ENCODE data around the gene PLBD2.

Gene PLBD2, protein sequence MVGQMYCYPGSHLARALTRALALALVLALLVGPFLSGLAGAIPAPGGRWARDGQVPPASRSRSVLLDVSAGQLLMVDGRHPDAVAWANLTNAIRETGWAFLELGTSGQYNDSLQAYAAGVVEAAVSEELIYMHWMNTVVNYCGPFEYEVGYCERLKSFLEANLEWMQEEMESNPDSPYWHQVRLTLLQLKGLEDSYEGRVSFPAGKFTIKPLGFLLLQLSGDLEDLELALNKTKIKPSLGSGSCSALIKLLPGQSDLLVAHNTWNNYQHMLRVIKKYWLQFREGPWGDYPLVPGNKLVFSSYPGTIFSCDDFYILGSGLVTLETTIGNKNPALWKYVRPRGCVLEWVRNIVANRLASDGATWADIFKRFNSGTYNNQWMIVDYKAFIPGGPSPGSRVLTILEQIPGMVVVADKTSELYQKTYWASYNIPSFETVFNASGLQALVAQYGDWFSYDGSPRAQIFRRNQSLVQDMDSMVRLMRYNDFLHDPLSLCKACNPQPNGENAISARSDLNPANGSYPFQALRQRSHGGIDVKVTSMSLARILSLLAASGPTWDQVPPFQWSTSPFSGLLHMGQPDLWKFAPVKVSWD

DNA sequence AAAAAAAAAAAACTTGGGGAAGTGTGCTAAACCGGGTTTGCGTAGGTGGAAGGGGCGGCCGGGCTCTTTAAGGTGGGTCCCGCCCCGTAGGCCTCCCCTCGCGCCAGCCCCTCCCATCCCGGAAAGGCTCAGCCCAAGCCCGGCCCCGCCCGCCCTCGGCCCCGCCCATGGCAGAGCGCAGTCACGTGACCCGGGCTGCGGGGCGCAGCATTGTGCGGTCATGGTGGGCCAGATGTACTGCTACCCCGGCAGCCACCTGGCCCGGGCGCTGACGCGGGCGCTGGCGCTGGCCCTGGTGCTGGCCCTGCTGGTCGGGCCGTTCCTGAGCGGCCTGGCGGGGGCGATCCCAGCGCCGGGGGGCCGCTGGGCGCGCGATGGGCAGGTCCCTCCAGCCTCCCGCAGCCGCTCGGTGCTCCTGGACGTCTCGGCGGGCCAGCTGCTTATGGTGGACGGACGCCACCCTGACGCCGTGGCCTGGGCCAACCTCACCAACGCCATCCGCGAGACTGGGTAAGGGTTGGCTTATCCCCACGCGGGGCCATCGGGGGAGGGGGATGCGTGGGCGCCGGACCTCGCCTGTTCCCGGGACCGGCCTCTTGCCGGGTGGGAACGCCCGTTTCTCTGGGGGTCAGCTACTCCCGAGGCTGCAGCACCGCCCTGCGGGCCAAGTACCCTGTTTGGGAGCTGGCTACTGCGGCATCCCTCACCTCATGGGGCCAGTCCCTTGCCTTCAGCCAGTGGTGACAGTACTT lies at the start of gene PLBD2:
TSS of gene PLBD2 (plus strand) at position 207 of the 752 bp plus-strand sequence. CDS start at position 221, 14 bp downstream.
- H3K27ac Mint-ChIP-seq, result peak within 1 kb of the TSS; percentile 64
- H3K27me3 Mint-ChIP-seq (ENCODE audit: low read depth), result no peaks in the 10 kb centered on the region
- H3K4me3 Mint-ChIP-seq, result peak within 1 kb of the TSS; percentile 87
- H3K4me1 Mint-ChIP-seq (ENCODE audit: low read depth), result peaks cover 14% of the 10 kb centered on the region
- H3K36me3 Mint-ChIP-seq (ENCODE audit: low read depth), result no peaks in the 10 kb centered on the region
- no peaks in the 10 kb centered on the region for H3K9me3 Mint-ChIP-seq

DNA sequence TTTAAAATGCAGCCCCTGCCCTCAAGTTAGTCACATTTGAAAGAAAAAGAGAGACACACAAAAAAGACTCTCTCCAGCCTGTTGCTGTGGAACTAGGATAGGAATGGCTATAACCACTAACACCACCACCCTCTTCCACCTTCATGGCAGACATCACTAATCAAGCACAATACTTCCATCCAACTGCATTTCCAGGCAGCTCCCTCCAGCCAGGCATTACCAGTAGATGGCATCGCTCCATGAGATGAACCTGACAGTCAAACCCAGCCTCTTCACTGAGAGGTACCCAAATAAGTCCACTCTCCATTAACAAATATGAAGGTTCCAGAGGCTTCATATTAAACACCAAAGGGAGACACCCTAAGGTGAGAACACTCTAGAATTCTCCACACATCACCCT lies 47.9 kb upstream of the PLBD2 start:
- peaks cover 8% of the 10 kb centered on the region for H3K4me1 Mint-ChIP-seq (ENCODE audit: low read depth)
- no peaks in the 10 kb centered on the region for H3K9me3 Mint-ChIP-seq
- H3K36me3 Mint-ChIP-seq (ENCODE audit: low read depth), result peaks cover 24% of the 10 kb centered on the region
- H3K27me3 Mint-ChIP-seq (ENCODE audit: low read depth), result no peaks in the 10 kb centered on the region
- H3K27ac Mint-ChIP-seq, result no peak overlapping the region
- no peak overlapping the region for H3K4me3 Mint-ChIP-seq

DNA sequence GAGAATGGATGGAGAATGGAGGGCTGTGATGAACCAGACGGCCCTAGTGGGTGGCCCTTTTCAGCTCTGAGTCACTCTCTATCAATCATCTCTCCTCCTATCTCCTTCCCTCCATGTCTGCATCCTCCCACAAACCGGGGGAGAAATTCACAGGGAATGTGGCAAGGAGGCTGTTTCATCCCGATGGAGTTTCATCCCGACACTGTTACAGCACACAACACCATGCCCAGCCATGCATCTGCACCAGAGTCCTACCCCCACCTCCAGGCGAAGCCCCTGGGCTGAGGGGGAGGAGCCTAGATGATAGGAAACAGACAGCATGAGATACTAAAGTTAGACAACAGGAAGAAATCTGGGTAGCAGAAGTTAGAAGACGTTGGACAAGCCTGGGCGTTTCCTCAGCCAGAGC lies 44.3 kb upstream of the PLBD2 start:
- no peaks in the 10 kb centered on the region for H3K9me3 Mint-ChIP-seq
- no peaks in the 10 kb centered on the region for H3K27me3 Mint-ChIP-seq (ENCODE audit: low read depth)
- H3K27ac Mint-ChIP-seq, result no peak overlapping the region
- peaks cover 8% of the 10 kb centered on the region for H3K4me1 Mint-ChIP-seq (ENCODE audit: low read depth)
- H3K4me3 Mint-ChIP-seq, result no peak overlapping the region
- H3K36me3 Mint-ChIP-seq (ENCODE audit: low read depth), result peaks cover 34% of the 10 kb centered on the region

DNA sequence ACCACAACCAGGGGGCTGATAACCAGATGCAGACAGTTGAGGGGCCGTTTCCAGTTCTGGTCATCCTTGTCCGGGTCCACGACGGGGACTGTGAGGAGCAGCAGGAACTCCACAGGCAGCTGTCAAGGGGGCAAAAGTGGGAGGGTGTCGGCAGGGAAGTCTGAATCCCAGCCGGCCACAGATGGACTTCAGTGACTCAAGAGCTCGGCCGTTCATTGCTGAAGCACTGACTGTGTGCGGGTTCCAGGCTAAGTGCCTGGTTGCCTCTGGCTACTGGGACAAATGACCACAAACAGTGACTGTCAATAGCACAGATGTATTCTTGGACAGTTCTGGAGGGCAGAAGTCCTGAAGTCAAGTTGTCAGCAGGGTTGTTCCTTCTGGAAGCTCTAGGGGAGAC lies 43.0 kb upstream of the PLBD2 start:
- H3K36me3 Mint-ChIP-seq (ENCODE audit: low read depth), result peaks cover 38% of the 10 kb centered on the region
- no peaks in the 10 kb centered on the region for H3K9me3 Mint-ChIP-seq
- H3K27ac Mint-ChIP-seq, result no peak overlapping the region
- no peak overlapping the region for H3K4me3 Mint-ChIP-seq
- H3K27me3 Mint-ChIP-seq (ENCODE audit: low read depth), result no peaks in the 10 kb centered on the region
- H3K4me1 Mint-ChIP-seq (ENCODE audit: low read depth), result peaks cover 7% of the 10 kb centered on the region

DNA sequence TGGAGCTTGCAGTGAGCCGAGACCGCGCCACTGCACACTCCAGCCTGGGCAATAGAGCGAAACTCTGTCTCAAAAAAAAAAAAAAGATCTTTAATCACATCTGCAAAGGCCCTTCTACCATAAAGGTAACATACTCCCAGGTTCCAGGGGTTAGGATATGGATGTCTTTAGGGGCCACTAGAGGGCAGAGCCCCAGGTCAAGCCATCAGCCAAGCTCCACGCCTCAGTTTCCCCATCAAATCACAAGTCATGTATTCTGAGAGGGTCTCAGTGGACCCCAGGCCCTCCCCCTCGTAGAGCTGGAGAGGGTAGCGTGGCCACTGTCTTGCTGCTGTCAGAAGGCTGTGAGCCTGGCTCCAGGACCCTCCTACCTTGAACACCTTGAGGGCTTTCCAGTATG lies 42.2 kb upstream of the PLBD2 start:
- no peak overlapping the region for H3K4me3 Mint-ChIP-seq
- peaks cover 3% of the 10 kb centered on the region for H3K4me1 Mint-ChIP-seq (ENCODE audit: low read depth)
- H3K36me3 Mint-ChIP-seq (ENCODE audit: low read depth), result peaks cover 36% of the 10 kb centered on the region
- H3K27ac Mint-ChIP-seq, result no peak overlapping the region
- H3K27me3 Mint-ChIP-seq (ENCODE audit: low read depth), result no peaks in the 10 kb centered on the region
- H3K9me3 Mint-ChIP-seq, result no peaks in the 10 kb centered on the region

DNA sequence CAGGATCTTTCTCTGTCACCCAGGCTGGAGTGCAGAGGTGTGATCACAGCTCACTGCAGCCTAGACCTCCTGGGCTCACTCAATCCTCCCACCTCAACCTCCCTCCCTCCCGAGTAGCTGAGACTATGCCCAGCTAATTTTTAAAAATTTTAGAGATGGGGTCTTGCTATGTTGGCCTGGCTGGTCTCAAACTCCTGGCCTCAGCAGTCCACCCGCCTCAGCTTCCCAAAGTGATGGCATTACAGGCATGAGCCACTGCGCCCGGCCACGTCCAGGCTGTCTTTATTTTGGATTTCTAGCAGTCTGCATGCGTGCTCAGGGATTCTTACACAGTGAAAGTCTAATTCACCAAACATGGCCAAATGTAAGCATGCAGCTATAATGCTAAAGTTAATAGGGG lies 41.3 kb upstream of the PLBD2 start:
- no peaks in the 10 kb centered on the region for H3K9me3 Mint-ChIP-seq
- no peak overlapping the region for H3K27ac Mint-ChIP-seq
- peaks cover 37% of the 10 kb centered on the region for H3K36me3 Mint-ChIP-seq (ENCODE audit: low read depth)
- H3K27me3 Mint-ChIP-seq (ENCODE audit: low read depth), result no peaks in the 10 kb centered on the region
- no peak overlapping the region for H3K4me3 Mint-ChIP-seq
- peaks cover 3% of the 10 kb centered on the region for H3K4me1 Mint-ChIP-seq (ENCODE audit: low read depth)

DNA sequence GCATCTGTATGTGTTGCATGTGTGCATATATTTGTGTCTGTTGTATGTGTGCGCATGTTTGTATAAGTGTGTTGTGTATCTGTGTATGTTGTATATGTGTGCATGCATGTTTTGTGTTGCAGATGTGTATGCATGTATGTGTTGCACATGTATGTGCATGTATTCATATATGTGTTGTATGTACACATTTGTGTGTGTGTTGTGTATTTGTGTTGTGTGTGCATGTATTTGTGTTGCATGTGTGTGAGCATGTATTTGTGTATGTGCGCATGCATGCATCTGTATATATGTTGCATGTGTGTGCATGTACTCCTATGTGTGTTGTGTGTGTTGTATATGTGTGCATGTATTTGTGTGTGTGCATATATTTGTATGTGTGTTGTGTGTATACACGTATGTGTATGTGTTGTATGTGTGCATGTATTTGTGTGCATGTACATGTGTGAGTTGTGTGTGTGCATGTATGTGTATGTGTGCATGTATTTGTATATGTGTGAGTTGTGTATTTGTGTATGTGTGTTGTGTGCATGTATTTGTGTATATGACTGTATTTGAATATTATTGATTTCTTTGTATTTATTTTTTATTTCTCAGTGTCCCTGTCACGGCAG lies 40.2 kb upstream of the PLBD2 start:
- no peaks in the 10 kb centered on the region for H3K27me3 Mint-ChIP-seq (ENCODE audit: low read depth)
- peaks cover 46% of the 10 kb centered on the region for H3K36me3 Mint-ChIP-seq (ENCODE audit: low read depth)
- no peak overlapping the region for H3K27ac Mint-ChIP-seq
- no peak overlapping the region for H3K4me3 Mint-ChIP-seq
- peaks cover 5% of the 10 kb centered on the region for H3K4me1 Mint-ChIP-seq (ENCODE audit: low read depth)
- H3K9me3 Mint-ChIP-seq, result no peaks in the 10 kb centered on the region

DNA sequence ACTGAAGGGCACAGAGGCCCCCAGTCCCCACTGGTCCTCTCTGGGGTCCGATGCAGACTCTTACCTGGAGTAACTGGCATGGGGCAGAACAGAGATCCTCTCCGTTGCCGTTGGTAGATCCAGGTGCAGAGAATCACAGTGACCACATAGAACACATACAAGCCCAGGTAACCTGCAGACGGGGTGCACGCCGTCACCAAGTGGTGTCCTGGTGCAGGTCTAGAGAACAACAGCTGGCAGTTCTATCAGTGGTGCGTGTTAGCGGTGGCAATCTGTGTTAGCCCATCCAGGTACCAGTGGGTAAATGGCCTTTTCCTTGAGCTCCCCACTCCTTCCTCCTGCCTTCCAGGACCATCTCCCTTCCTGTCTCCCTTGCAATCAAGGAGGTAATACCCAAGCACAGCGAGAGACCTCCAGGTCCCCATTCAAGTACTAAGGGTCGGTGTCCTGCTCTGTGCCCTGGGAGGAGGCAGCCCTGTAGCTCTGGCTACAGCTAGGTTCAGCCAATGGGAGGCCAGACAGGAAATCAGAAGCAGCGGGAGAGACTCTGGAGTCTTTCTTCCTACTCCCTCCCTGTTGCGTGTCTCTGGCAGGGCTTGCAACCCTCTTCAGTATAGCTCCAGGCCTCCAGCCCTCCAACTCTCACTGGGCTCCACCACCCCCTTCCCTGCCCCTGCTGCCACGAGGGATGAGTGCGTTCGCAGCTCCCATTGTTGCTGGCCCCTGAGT lies 39.3 kb upstream of the PLBD2 start:
- no peak overlapping the region for H3K27ac Mint-ChIP-seq
- H3K9me3 Mint-ChIP-seq, result no peaks in the 10 kb centered on the region
- no peaks in the 10 kb centered on the region for H3K27me3 Mint-ChIP-seq (ENCODE audit: low read depth)
- H3K36me3 Mint-ChIP-seq (ENCODE audit: low read depth), result peaks cover 44% of the 10 kb centered on the region
- H3K4me1 Mint-ChIP-seq (ENCODE audit: low read depth), result peaks cover 9% of the 10 kb centered on the region
- H3K4me3 Mint-ChIP-seq, result no peak overlapping the region

DNA sequence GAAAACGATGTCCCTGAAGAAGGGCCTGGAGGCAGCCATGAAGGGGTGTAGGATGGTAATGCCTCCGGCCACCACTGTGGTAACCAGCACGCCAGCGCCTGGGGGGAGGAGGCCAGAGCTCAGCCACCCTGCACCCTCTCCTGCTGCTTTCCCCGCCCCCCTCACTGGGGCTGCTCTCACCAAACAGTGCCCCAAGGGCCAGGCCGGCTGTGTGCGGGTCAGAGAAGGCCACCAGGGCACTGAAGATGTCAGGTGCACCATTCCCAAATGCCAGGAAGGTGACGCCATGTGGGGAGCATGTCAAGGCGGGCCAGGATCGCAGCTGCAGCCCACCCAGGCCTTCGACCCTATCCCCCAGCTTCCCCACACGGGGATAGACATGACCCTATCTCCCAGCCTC lies 38.0 kb upstream of the PLBD2 start:
- H3K4me1 Mint-ChIP-seq (ENCODE audit: low read depth), result peaks cover 6% of the 10 kb centered on the region
- no peak overlapping the region for H3K27ac Mint-ChIP-seq
- H3K9me3 Mint-ChIP-seq, result no peaks in the 10 kb centered on the region
- peaks cover 41% of the 10 kb centered on the region for H3K36me3 Mint-ChIP-seq (ENCODE audit: low read depth)
- no peaks in the 10 kb centered on the region for H3K27me3 Mint-ChIP-seq (ENCODE audit: low read depth)
- no peak overlapping the region for H3K4me3 Mint-ChIP-seq

DNA sequence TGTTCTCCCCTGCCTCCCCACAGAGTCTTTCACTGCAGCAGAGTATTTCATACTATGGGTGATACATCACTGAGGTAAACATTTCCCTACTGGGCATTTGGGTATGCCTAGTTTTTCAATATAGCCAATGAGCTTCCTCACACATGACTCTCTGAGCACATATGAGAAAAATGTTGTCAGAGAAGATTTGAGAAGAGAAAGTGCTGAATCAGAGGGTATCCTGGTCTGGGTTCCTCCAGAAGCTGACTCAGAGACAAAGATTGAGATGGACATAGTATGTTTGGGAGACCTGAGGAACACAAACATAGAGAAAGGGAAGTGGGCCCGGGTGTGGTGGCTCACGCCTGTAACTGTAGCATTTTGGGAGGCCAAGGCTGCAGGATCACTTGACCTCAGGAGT lies 36.0 kb upstream of the PLBD2 start:
- peaks cover 12% of the 10 kb centered on the region for H3K4me1 Mint-ChIP-seq (ENCODE audit: low read depth)

DNA sequence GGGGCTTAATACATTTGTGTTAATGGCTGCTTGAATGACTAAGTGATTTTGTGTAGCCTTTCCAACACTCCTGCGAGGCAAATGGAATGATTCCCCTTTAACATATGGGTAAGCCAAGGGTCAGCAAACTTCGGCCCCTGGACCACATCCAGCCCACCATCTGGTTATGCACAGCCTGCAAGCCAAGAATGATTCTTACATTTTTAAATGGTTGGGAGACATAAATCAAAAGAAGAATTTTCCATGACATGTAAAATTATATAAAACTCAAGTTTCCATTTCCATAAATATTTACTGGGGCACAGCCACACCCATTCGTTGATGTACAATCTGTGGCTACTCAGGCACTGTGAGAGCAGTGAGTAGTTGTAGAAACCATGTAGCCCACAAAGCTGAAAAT lies 32.5 kb upstream of the PLBD2 start:
- no peaks in the 10 kb centered on the region for H3K27me3 Mint-ChIP-seq (ENCODE audit: low read depth)
- peaks cover 20% of the 10 kb centered on the region for H3K4me1 Mint-ChIP-seq (ENCODE audit: low read depth)
- H3K36me3 Mint-ChIP-seq (ENCODE audit: low read depth), result peaks cover 40% of the 10 kb centered on the region
- H3K9me3 Mint-ChIP-seq, result no peaks in the 10 kb centered on the region
- H3K27ac Mint-ChIP-seq, result no peak overlapping the region
- H3K4me3 Mint-ChIP-seq, result no peak overlapping the region

More for the DNA sequence above, 36.0 kb upstream of the PLBD2 start:
- Mint-ChIP-seq H3K9me3 (no peaks in the 10 kb centered on the region), H3K27me3 (ENCODE audit: low read depth) (no peaks in the 10 kb centered on the region), H3K27ac (no peak overlapping the region), H3K4me3 (no peak overlapping the region), H3K36me3 (ENCODE audit: low read depth) (peaks cover 42% of the 10 kb centered on the region)

DNA sequence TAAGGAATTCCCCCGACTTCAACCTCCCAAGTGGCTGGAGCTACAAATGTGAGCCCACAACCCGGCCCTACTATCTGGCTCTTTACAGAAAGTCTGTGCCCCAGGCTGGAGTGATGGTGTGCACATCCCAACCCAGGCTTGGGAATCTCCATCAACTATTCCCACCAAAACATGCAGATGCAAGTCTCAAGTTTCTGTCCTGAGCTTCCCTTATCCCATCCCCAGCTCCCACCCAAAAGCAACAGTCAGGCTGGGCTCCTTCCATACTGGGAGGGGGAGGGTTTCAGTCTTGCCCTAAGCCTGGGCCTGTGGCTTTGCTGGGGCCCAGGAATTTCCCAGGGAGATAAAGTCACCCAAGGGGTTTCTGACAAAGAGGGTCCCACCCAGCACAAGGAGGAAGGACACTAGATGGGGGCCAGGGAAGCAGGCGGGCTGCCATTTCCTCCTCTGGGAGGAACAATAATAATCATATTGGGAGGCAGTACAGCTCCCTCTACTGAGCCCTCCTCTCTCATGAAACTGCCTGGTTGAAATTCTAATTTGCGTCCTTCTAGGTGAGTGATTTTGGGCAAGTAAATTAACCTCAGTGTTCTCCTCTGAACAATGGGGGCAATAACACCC lies 31.5 kb upstream of the PLBD2 start:
- Mint-ChIP-seq H3K4me1 (ENCODE audit: low read depth) (peaks cover 23% of the 10 kb centered on the region), H3K4me3 (no peak overlapping the region), H3K9me3 (no peaks in the 10 kb centered on the region), H3K36me3 (ENCODE audit: low read depth) (peaks cover 44% of the 10 kb centered on the region), H3K27me3 (ENCODE audit: low read depth) (no peaks in the 10 kb centered on the region), H3K27ac (no peak overlapping the region)

DNA sequence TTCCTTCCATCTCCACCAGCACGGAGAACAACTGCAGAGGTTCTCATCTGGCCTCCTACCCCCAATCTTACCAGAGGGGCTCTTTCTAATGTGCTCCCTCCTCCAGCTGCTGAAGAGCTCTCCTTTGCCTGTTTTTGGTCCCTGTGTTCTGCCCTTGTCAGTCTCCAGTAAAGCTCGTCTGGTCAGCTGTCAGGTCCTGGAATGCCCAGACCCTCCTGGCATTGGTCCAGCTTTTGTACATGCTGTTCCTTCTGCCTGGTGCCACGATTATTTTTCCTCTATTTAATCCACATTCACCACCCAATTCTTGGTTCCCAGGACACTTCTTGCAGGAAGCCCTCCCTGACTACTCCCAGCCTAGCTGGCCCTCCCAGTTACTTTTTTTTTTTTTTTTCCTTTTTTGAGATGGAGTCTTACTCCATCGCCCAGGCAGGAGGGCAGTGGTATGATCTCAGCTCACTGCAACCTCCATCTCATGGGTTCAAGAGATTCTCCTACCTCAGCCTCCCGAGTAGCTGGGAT lies 30.0 kb upstream of the PLBD2 start:
- H3K4me1 Mint-ChIP-seq (ENCODE audit: low read depth), result peaks cover 27% of the 10 kb centered on the region
- H3K4me3 Mint-ChIP-seq, result no peak overlapping the region
- peaks cover 37% of the 10 kb centered on the region for H3K36me3 Mint-ChIP-seq (ENCODE audit: low read depth)
- no peak overlapping the region for H3K27ac Mint-ChIP-seq
- H3K27me3 Mint-ChIP-seq (ENCODE audit: low read depth), result no peaks in the 10 kb centered on the region
- H3K9me3 Mint-ChIP-seq, result no peaks in the 10 kb centered on the region

Measured in T-helper 1 cell treated with Interleukin-12 subunit alpha and Interleukin-12 subunit beta and Interleukin-4 antibody, amounts not matched to agents 30 μg/mL and 1 μg/mL, for 36 hours (primary cell).